Large intestine (tissue), 3 donors: ENCODE results near the gene ACR. TPM values are rescaled to one million over a fixed set of nuclear protein-coding genes. Genes with fewer than 3 reads are reported as not detected.
"Not testable (repeated sequence)": the region's sequence is repeated elsewhere in the genome, so short reads cannot be mapped to it uniquely, and the experiment has no call there.

Experiments used
- DNase-seq, 2 donors: peaks; one replicate each; pipeline versions ENCODE4 v3.0.0 to v3.0.0-alpha.2; 2013
- H3K27ac ChIP-seq: one replicate; pipeline ENCODE4 v1.5.1; 2013; ENCODE audit warnings: low read length
- H3K27me3 ChIP-seq: 2 replicates; pipeline ENCODE4 v1.6.1; 2013; ENCODE audit warnings: low read length; ENCODE audit not compliant: control insufficient read depth, insufficient read depth
- H3K36me3 ChIP-seq: 2 replicates; pipeline ENCODE4 v1.6.1; 2013; ENCODE audit warnings: low read length; ENCODE audit not compliant: control insufficient read depth, insufficient read depth
- H3K4me1 ChIP-seq: one replicate; pipeline ENCODE4 v1.6.1; 2013; ENCODE audit warnings: low read length; ENCODE audit not compliant: control insufficient read depth, insufficient read depth
- H3K4me3 ChIP-seq: one replicate; pipeline ENCODE4 v1.5.1; 2013; ENCODE audit warnings: low read length
- H3K9me3 ChIP-seq: one replicate; pipeline ENCODE4 v1.6.1; 2013; ENCODE audit warnings: mild to moderate bottlenecking, low read depth, low read length, moderate library complexity; ENCODE audit not compliant: control insufficient read depth
- WGBS: methylation state at CpG from one replicate; pipeline ENCODE4 v1.1.5; 2013; ENCODE audit warnings: low lambda C conversion rate; ENCODE audit not compliant: insufficient coverage; 5-methylcytosine and 5-hydroxymethylcytosine counted together
- polyA plus RNA-seq: library from polyadenylated mRNA; unstranded; fragments of 120-200 nt; gene quantifications from one replicate; pipeline ENCODE4 v1.2.1, GENCODE V29; 2013

Gene ACR
- polyA plus RNA-seq, 1 donor = 0.48 TPM

GRCh38 chr22:50733521-50734342 lies 4.3 kb upstream of the ACR start:
- peaks cover 4% of the 10 kb centered on the region for H3K4me1 ChIP-seq
- no peak overlapping the region for H3K4me3 ChIP-seq
- no peak for DNase-seq
- WGBS = no CpG with 5 or more reads among the region's 22 CpGs
- no peaks in the 10 kb centered on the region for H3K9me3 ChIP-seq
- no peak overlapping the region for H3K27ac ChIP-seq
- H3K36me3 ChIP-seq = peaks cover 2% of the 10 kb centered on the region
- H3K27me3 ChIP-seq = peaks cover 15% of the 10 kb centered on the region

- Histone ChIP-seq H3K9me3 (no peaks in the 10 kb centered on the region), H3K4me3 (no peak overlapping the region), H3K4me1 (peaks cover 4% of the 10 kb centered on the region), H3K36me3 (no peaks in the 10 kb centered on the region), H3K27me3 (peaks cover 15% of the 10 kb centered on the region), H3K27ac (no peak overlapping the region)
- no peak for DNase-seq
- WGBS = no CpG with 5 or more reads among the region's 10 CpGs
Observed at GRCh38 chr22:50734343-50734771, 3.6 kb upstream of the ACR start.

GRCh38 chr22:50734986-50735738 lies 2.8 kb upstream of the ACR start:
- H3K4me1 ChIP-seq = peaks cover 4% of the 10 kb centered on the region
- no peaks in the 10 kb centered on the region for H3K9me3 ChIP-seq
- no peak overlapping the region for H3K4me3 ChIP-seq
- H3K27me3 ChIP-seq = peaks cover 13% of the 10 kb centered on the region
- H3K36me3 ChIP-seq = no peaks in the 10 kb centered on the region
- WGBS = 100% methylated on average over 1 of the region's 13 CpGs
- no peak for DNase-seq
- H3K27ac ChIP-seq = no peak overlapping the region

GRCh38 chr22:50735739-50736030 lies 2.3 kb upstream of the ACR start:
- Histone ChIP-seq H3K27ac (no peak overlapping the region), H3K4me1 (peaks cover 4% of the 10 kb centered on the region), H3K4me3 (no peak overlapping the region), H3K27me3 (peaks cover 8% of the 10 kb centered on the region), H3K9me3 (no peaks in the 10 kb centered on the region), H3K36me3 (no peaks in the 10 kb centered on the region)
- WGBS = 80% methylated on average over 1 of the region's 6 CpGs
- DNase-seq = no peak

- 100% methylated on average over 1 of the region's 10 CpGs for WGBS
- no peak overlapping the region for H3K27ac ChIP-seq
- no peaks in the 10 kb centered on the region for H3K4me1 ChIP-seq
- DNase-seq = no peak
- no peaks in the 10 kb centered on the region for H3K27me3 ChIP-seq
- H3K4me3 ChIP-seq = no peak overlapping the region
- no peaks in the 10 kb centered on the region for H3K9me3 ChIP-seq
- no peaks in the 10 kb centered on the region for H3K36me3 ChIP-seq
Observed at GRCh38 chr22:50738649-50739227, 734 bp downstream of the ACR start.

- H3K9me3 ChIP-seq = no peaks in the 10 kb centered on the region
- H3K27me3 ChIP-seq = no peaks in the 10 kb centered on the region
- DNase-seq = no peak
- no peaks in the 10 kb centered on the region for H3K4me1 ChIP-seq
- WGBS = no CpG with 5 or more reads among the region's 17 CpGs
- no peaks in the 10 kb centered on the region for H3K36me3 ChIP-seq
- no peak overlapping the region for H3K27ac ChIP-seq
- H3K4me3 ChIP-seq = no peak overlapping the region
Observed at GRCh38 chr22:50739279-50739691, 1.3 kb downstream of the ACR start.

- Histone ChIP-seq H3K27ac (no peak overlapping the region), H3K27me3 (no peaks in the 10 kb centered on the region), H3K9me3 (no peaks in the 10 kb centered on the region), H3K4me1 (no peaks in the 10 kb centered on the region), H3K36me3 (no peaks in the 10 kb centered on the region), H3K4me3 (no peak overlapping the region)
- DNase-seq = no peak
- no CpG with 5 or more reads among the region's 12 CpGs for WGBS
Observed at GRCh38 chr22:50739894-50740293, 1.9 kb downstream of the ACR start.

- WGBS = no CpG with 5 or more reads among the region's 5 CpGs
- not testable (repeated sequence) for DNase-seq, H3K36me3 ChIP-seq, H3K4me3 ChIP-seq, H3K27me3 ChIP-seq, H3K9me3 ChIP-seq, H3K4me1 ChIP-seq, H3K27ac ChIP-seq
Observed at GRCh38 chr22:50740714-50741113, 2.7 kb downstream of the ACR start.

- H3K27me3 ChIP-seq, H3K4me1 ChIP-seq, H3K36me3 ChIP-seq, H3K4me3 ChIP-seq, H3K9me3 ChIP-seq, H3K27ac ChIP-seq, DNase-seq: not testable (repeated sequence)
- WGBS = no CpG with 5 or more reads among the region's 12 CpGs
Observed at GRCh38 chr22:50744424-50744823, 6.4 kb downstream of the ACR start.

GRCh38 chr22:50747521-50747920 lies 9.5 kb downstream of the ACR start:
- not testable (repeated sequence) for H3K9me3 ChIP-seq, H3K36me3 ChIP-seq, DNase-seq, H3K4me1 ChIP-seq, H3K27me3 ChIP-seq, H3K27ac ChIP-seq, H3K4me3 ChIP-seq
- no CpG with 5 or more reads among the region's 1 CpG for WGBS
